Parathyroid adenoma (tissue), 2 donors: Measurements from ENCODE around the gene SIRT3.
"Not testable (repeated sequence)": the region's sequence is repeated elsewhere in the genome, so short reads cannot be mapped to it uniquely, and the experiment has no call there.

ENCODE experiments used
- H2AFZ ChIP-seq: fragments of 300-600 bp; sonication (generic); one replicate; pipeline ENCODE4 v1.7.0; 2017; ENCODE audit warnings: antibody characterized with exemption, mild to moderate bottlenecking
- H3K27ac ChIP-seq: fragments of 300-600 bp; sonication (generic); one replicate; pipeline ENCODE4 v1.7.0; 2017
- H3K27me3 ChIP-seq: fragments of 300-600 bp; sonication (generic); one replicate; pipeline ENCODE4 v1.7.0; 2017; ENCODE audit warnings: low read length; ENCODE audit not compliant: control insufficient read depth, insufficient read depth
- H3K36me3 ChIP-seq: fragments of 300-600 bp; sonication (generic); one replicate; pipeline ENCODE4 v1.7.0; 2017; ENCODE audit warnings: low read length; ENCODE audit not compliant: control insufficient read depth, insufficient read depth
- H3K4me1 ChIP-seq: fragments of 300-600 bp; sonication (generic); one replicate; pipeline ENCODE4 v1.7.0; 2017; ENCODE audit warnings: control low read depth
- H3K4me2 ChIP-seq: fragments of 300-600 bp; sonication (generic); one replicate; pipeline ENCODE4 v1.7.0; 2017; ENCODE audit warnings: low read length
- H3K4me3 ChIP-seq: fragments of 300-600 bp; sonication (generic); one replicate; pipeline ENCODE4 v1.7.0; 2017; ENCODE audit warnings: low read depth, low read length
- H3K79me2 ChIP-seq: fragments of 300-600 bp; sonication (generic); one replicate; pipeline ENCODE4 v1.7.0; 2017; ENCODE audit warnings: control low read depth
- H3K9ac ChIP-seq: fragments of 300-600 bp; sonication (generic); one replicate; pipeline ENCODE4 v1.7.0; 2017; ENCODE audit warnings: mild to moderate bottlenecking
- H3K9me3 ChIP-seq: fragments of 300-600 bp; sonication (generic); one replicate; pipeline ENCODE4 v1.7.0; 2017; ENCODE audit warnings: low read length; ENCODE audit not compliant: control insufficient read depth
- TF ChIP-seq, protein P1 (sequence below): fragments of 300-600 bp; sonication (generic); IDR thresholded peaks from one replicate; pipeline ENCODE4 v1.7.0; 2017; ENCODE audit warnings: antibody characterized with exemption, mild to moderate bottlenecking
- donor health status: primary hyperparathyroidism.

The SIRT3 gene

DNA sequence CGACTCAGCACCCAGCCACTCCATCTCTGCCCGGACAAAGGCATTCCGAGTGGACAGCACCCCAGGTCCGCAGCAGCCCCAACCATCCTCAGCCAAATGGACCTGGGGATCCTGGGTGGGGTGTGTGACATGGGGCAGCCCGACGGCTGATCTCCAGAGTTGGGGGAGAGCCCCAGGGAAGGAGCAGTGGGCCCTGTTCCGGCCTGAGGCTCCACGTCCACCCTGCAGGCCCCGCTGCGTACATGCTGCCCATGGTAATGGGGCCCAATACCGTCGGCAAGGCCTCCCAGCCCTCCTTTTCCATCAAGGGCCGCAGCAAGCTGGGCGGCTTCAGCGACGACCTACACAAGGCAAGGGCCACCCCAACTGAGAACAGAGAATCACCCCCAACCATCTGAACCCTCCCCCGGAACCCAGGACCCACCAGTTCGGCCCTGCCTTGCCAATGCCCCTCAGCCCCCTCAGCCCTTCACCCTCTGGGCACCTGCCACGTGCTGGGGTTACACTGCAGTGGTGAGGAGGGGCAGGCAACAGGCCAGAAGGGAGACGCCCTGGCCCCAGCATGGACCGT is 37.8 kb downstream of the SIRT3 start:
- H3K9ac ChIP-seq, result no peak overlapping the region
- H3K4me2 ChIP-seq, result no peak overlapping the region
- H3K27ac ChIP-seq, result no peak overlapping the region
- H3K79me2 ChIP-seq, result no peaks in the 10 kb centered on the region
- H3K27me3 ChIP-seq, result no peaks in the 10 kb centered on the region
- no peaks in the 10 kb centered on the region for H3K36me3 ChIP-seq
- no peak overlapping the region for H2AFZ ChIP-seq
- no peak overlapping the region for H3K4me3 ChIP-seq
- TF ChIP-seq, protein P1, sequence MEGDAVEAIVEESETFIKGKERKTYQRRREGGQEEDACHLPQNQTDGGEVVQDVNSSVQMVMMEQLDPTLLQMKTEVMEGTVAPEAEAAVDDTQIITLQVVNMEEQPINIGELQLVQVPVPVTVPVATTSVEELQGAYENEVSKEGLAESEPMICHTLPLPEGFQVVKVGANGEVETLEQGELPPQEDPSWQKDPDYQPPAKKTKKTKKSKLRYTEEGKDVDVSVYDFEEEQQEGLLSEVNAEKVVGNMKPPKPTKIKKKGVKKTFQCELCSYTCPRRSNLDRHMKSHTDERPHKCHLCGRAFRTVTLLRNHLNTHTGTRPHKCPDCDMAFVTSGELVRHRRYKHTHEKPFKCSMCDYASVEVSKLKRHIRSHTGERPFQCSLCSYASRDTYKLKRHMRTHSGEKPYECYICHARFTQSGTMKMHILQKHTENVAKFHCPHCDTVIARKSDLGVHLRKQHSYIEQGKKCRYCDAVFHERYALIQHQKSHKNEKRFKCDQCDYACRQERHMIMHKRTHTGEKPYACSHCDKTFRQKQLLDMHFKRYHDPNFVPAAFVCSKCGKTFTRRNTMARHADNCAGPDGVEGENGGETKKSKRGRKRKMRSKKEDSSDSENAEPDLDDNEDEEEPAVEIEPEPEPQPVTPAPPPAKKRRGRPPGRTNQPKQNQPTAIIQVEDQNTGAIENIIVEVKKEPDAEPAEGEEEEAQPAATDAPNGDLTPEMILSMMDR, result no peak
- no peaks in the 10 kb centered on the region for H3K9me3 ChIP-seq
- H3K4me1 ChIP-seq, result no peaks in the 10 kb centered on the region

- Histone ChIP-seq H3K9me3 (no peaks in the 10 kb centered on the region), H3K27ac (no peak overlapping the region), H3K4me2 (no peak overlapping the region), H3K79me2 (no peaks in the 10 kb centered on the region), H3K4me1 (no peaks in the 10 kb centered on the region), H3K4me3 (no peak overlapping the region), H2AFZ (no peak overlapping the region), H3K27me3 (no peaks in the 10 kb centered on the region), H3K9ac (no peak overlapping the region), H3K36me3 (no peaks in the 10 kb centered on the region)
- TF ChIP-seq, protein P1, result no peak
These were observed 38.4 kb downstream of the SIRT3 start for GRCh38 chr11:197741-198235.

DNA sequence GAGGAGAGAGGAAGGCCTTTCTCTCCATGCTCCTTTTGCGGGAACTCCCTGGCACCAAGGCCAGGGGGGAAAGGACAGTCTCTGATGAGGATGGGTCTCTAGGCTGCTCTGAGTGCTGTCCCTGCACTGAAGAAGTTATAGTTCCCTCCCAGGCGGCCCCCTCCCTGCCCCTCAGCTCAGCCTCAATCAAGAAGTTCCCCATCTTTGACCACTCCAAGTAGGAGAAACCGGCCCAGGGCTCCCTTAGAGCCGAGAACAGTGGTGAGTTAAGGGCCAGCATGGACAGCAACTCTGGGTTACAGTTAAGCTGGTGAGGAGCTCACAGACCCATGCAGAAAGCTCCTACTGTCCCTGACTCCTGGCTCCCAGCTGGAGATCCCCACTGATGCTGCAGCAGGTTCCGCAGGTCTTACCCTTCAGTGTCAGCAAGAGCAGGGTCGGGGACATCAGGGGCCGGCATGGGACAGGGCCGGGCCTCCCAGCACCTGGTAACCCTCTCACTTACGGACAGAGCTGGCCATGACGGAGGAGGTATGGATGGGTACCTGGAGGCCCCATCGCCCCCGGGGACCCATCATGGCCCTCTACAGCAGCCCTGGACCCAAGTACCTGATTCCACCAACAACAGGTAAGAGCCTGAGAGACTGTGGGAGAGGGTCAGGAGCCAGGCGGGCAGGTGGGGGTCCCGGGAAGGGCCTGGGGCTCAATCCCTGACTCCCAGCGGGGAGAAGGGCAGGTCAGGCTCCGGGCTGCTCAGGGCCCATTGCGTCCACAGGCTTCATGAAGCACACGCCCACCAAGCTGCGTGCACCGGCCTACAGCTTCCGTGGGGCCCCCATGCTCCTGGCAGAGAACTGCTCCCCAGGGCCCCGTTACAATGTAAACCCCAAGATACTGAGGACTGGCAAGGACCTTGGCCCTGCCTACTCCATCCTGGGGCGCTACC is 39.1 kb downstream of the SIRT3 start:
- TF ChIP-seq, protein P1, result no peak
- H3K36me3 ChIP-seq, result no peaks in the 10 kb centered on the region
- no peak overlapping the region for H2AFZ ChIP-seq
- no peaks in the 10 kb centered on the region for H3K4me1 ChIP-seq
- no peaks in the 10 kb centered on the region for H3K27me3 ChIP-seq
- H3K4me2 ChIP-seq, result no peak overlapping the region
- no peak overlapping the region for H3K9ac ChIP-seq
- no peak overlapping the region for H3K4me3 ChIP-seq
- H3K27ac ChIP-seq, result no peak overlapping the region
- no peaks in the 10 kb centered on the region for H3K9me3 ChIP-seq
- no peaks in the 10 kb centered on the region for H3K79me2 ChIP-seq

- H3K9me3 ChIP-seq, H3K9ac ChIP-seq, H2AFZ ChIP-seq, H3K4me2 ChIP-seq, H3K36me3 ChIP-seq, H3K79me2 ChIP-seq, H3K4me3 ChIP-seq, H3K4me1 ChIP-seq, H3K27me3 ChIP-seq, H3K27ac ChIP-seq: not testable (repeated sequence)
These were observed 42.7 kb downstream of the SIRT3 start for GRCh38 chr11:193481-193880.

GRCh38 chr11:192674-193128 is 43.4 kb downstream of the SIRT3 start, which contains the start of gene SCGB1C1:
TSS of gene SCGB1C1 (plus strand) at chr11:193078. CDS start at chr11:193100, 22 bp downstream.
- not testable (repeated sequence) for H3K4me3 ChIP-seq, H3K9me3 ChIP-seq, H3K36me3 ChIP-seq, H3K9ac ChIP-seq, H3K4me1 ChIP-seq, H3K27ac ChIP-seq, H3K79me2 ChIP-seq, H3K4me2 ChIP-seq, H3K27me3 ChIP-seq, H2AFZ ChIP-seq
